ENCODE measurements around the gene EMC9. TPM values are rescaled to one million over a fixed set of nuclear protein-coding genes. Genes with fewer than 3 reads are reported as not detected.

Gene EMC9
- total RNA-seq, 4 donors from 2014 or later = 6.4 to 15.4 (median 10.4) TPM

- ATAC-seq = peak; percentile 86
- Histone ChIP-seq H3K27me3 (no peaks in the 10 kb centered on the region), H3K4me3 (peak within 1 kb of the TSS; percentile 2 to 47), H3K27ac (peak within 1 kb of the TSS in 3 of 4 donors; percentile 60 to 72 (median 63)), H3K4me1 (peaks cover 0 to 21% (median 3%) of the 10 kb centered on the region in 3 donors), H3K36me3 (peaks cover 0 to 37% of the 10 kb centered on the region in 2 donors), H3K9me3 (no peaks in the 10 kb centered on the region)
- no peak for TF ChIP-seq POLR2AphosphoS5 (IDR thresholded peaks at IDR 0.05)
- peak in 1 of 2 donors; percentile 37 for TF ChIP-seq POLR2A (IDR thresholded peaks at IDR 0.05)
- 29% methylated on average over 23 of the region's 63 CpGs; no CpG with 5 or more reads in 1 of the 2 donors for WGBS, 2 donors (ENCODE audit: low coverage in 1 of 2)
Observed at GRCh38 chr14:24171422-24172260, 30.2 kb upstream of the EMC9 start, which contains the start of gene REC8. REC8 (plus strand) TSS chr14:24172080; CDS start chr14:24172553, 473 bp downstream.

GRCh38 chr14:24167469-24168114 is 26.2 kb upstream of the EMC9 start:
- no peaks in the 10 kb centered on the region for H3K9me3 ChIP-seq
- H3K4me1 ChIP-seq = peaks cover 0 to 47% (median 14%) of the 10 kb centered on the region in 3 donors
- H3K36me3 ChIP-seq = peaks cover 0 to 73% of the 10 kb centered on the region in 2 donors
- TF ChIP-seq POLR2A (IDR thresholded peaks at IDR 0.05) (no peak), EP300 (IDR thresholded peaks at IDR 0.05) (no peak), POLR2AphosphoS5 (IDR thresholded peaks at IDR 0.05) (no peak)
- TF ChIP-seq, protein P1, sequence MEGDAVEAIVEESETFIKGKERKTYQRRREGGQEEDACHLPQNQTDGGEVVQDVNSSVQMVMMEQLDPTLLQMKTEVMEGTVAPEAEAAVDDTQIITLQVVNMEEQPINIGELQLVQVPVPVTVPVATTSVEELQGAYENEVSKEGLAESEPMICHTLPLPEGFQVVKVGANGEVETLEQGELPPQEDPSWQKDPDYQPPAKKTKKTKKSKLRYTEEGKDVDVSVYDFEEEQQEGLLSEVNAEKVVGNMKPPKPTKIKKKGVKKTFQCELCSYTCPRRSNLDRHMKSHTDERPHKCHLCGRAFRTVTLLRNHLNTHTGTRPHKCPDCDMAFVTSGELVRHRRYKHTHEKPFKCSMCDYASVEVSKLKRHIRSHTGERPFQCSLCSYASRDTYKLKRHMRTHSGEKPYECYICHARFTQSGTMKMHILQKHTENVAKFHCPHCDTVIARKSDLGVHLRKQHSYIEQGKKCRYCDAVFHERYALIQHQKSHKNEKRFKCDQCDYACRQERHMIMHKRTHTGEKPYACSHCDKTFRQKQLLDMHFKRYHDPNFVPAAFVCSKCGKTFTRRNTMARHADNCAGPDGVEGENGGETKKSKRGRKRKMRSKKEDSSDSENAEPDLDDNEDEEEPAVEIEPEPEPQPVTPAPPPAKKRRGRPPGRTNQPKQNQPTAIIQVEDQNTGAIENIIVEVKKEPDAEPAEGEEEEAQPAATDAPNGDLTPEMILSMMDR (IDR thresholded peaks at IDR 0.05) = no peak
- H3K27ac ChIP-seq = no peak overlapping the region
- 71 to 100% methylated on average over 1 to 3 of the region's 3 CpGs for WGBS, 2 donors (ENCODE audit: low coverage in 1 of 2)
- no peak for ATAC-seq
- H3K27me3 ChIP-seq = no peaks in the 10 kb centered on the region
- H3K4me3 ChIP-seq = no peak overlapping the region

DNA sequence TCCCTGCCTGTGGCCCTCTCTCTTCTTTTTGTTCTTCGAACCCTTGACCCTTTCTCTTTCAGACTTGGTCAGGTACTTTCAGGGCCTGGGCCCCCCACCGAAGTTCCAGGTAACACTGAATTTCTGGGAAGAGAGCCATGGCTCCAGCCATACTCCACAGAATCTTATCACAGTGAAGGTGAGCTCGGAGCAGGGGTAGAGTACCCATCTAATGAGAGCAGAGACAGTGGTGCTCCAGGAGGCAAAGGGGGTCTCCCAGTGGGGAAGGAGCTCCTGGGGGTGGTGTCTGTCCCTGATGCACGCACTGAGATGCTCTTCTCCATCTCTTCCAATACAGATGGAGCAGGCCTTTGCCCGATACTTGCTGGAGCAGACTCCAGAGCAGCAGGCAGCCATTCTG is 24.4 kb upstream of the EMC9 start:
- 89% methylated on average over 3 of the region's 5 CpGs; no CpG with 5 or more reads in 1 of the 2 donors for WGBS, 2 donors (ENCODE audit: low coverage in 1 of 2)
- TF ChIP-seq EP300 (IDR thresholded peaks at IDR 0.05) (no peak), POLR2A (IDR thresholded peaks at IDR 0.05) (no peak), POLR2AphosphoS5 (IDR thresholded peaks at IDR 0.05) (no peak)
- TF ChIP-seq, protein P1 (IDR thresholded peaks at IDR 0.05) = no peak

DNA sequence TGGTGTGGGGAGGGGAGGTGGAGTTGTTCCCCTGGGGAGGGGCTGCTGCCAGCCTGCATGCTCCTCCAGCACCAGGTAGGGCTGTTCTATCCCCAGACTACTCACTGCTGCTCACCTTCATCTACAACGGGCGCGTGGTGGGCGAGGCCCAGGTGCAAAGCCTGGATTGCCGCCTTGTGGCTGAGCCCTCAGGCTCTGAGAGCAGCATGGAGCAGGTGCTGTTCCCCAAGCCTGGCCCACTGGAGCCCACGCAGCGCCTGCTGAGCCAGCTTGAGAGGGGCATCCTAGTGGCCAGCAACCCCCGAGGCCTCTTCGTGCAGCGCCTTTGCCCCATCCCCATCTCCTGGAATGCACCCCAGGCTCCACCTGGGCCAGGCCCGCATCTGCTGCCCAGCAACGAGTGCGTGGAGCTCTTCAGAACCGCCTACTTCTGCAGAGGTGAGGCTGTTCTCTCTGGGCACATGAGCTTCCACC is 23.2 kb upstream of the EMC9 start:
- H3K4me1 ChIP-seq = peaks cover 0 to 50% (median 24%) of the 10 kb centered on the region in 3 donors

More for the DNA sequence above, 24.4 kb upstream of the EMC9 start:
- H3K27me3 ChIP-seq = no peaks in the 10 kb centered on the region
- H3K4me3 ChIP-seq = no peak overlapping the region
- peaks cover 0 to 73% of the 10 kb centered on the region in 2 donors for H3K36me3 ChIP-seq
- ATAC-seq = no peak
- no peaks in the 10 kb centered on the region for H3K9me3 ChIP-seq
- no peak overlapping the region for H3K27ac ChIP-seq
- H3K4me1 ChIP-seq = peaks cover 0 to 45% (median 18%) of the 10 kb centered on the region in 3 donors

More for the DNA sequence above, 23.2 kb upstream of the EMC9 start:
- H3K27ac ChIP-seq = no peak overlapping the region
- TF ChIP-seq POLR2A (IDR thresholded peaks at IDR 0.05) (no peak), POLR2AphosphoS5 (IDR thresholded peaks at IDR 0.05) (no peak), EP300 (IDR thresholded peaks at IDR 0.05) (no peak)
- TF ChIP-seq, protein P1 (IDR thresholded peaks at IDR 0.05) = no peak
- H3K9me3 ChIP-seq = no peaks in the 10 kb centered on the region
- no peaks in the 10 kb centered on the region for H3K27me3 ChIP-seq
- no peak overlapping the region for H3K4me3 ChIP-seq
- peaks cover 0 to 80% of the 10 kb centered on the region in 2 donors for H3K36me3 ChIP-seq
- 90% methylated on average over 7 of the region's 14 CpGs; no CpG with 5 or more reads in 1 of the 2 donors for WGBS, 2 donors (ENCODE audit: low coverage in 1 of 2)
- no peak for ATAC-seq

All from gastroesophageal sphincter (tissue), 4 donors.